NCI-H2196 (cell line): ENCODE results near the gene KANSL1.
A peak's percentile ranks its signal among the peaks of the same experiment; 100 is the strongest.

Experiments used
- DNase-seq: peaks from one replicate; lab custom pipeline; 2025; ENCODE audit not compliant: unreplicated experiment; lab: John Stamatoyannopoulos, UW

Gene KANSL1

DNA sequence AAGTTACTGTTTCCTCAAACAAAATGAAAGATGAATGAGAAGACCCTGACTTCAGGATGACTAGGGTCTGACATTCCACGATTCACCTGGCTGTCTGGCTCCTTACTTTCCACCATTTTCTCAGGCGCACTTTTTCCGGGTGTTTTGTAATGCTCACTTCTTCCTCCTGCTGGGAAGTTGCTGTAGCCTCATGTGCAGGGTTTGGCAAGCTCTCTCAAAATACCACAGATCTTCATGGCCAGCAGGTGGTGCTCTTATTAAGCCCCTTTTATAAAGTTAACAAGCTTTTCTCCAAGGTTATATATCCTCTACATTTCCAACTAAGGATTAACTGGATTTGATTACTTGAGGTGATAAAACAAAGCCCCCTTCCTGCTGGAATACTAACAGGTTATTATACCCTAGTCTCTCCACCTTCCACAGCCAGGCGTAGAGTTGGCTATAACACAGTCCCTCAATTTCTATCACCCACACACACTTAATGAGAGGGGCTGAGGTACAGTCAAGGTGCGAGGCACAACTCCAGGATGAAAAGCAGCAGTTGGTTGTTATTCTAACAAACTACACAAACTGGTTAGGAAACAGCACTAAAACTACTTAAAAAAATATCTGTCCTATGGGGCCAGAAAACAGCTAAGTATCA, 148.8 kb downstream of the KANSL1 start:
- peak; percentile 89 for DNase-seq

DNA sequence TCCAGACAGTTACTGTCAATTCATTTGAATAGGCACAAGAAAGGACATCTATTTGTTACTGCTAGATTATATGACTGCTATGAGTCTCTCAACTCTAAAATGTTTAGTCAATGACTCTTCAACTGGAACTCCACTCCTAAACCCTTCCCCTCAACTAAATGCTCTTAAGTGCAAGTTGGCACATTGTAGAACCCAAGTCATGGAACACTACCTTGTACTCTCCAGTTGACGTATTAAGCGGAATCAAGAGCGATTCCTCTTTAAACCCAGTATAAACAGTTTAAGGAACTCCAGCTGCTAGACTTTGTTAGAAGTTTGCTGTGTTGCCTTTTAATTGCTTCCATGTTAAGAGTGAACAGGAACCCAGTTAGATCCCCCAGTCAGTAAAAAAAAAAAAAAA, 149.6 kb downstream of the KANSL1 start:
- DNase-seq = no peak

DNA sequence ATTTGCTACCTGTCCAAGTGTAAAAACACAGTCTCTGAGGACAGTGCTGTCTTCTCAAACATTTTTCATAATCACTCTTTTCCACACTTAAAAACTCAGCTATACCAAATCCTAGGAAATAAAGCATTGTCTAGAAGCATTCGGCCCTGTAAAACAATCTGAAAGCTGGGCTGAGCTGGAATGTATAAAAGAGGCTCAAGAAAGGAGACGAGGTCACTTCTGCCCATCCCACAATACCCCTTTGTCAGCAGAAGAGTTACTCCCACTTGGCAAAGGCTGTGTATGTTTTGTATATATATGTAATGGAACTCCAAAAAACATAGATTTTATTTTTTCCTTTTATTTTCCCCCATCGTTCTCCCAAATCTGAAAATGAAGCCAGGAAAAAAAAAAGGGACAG, 150.3 kb downstream of the KANSL1 start:
- no peak for DNase-seq

DNA sequence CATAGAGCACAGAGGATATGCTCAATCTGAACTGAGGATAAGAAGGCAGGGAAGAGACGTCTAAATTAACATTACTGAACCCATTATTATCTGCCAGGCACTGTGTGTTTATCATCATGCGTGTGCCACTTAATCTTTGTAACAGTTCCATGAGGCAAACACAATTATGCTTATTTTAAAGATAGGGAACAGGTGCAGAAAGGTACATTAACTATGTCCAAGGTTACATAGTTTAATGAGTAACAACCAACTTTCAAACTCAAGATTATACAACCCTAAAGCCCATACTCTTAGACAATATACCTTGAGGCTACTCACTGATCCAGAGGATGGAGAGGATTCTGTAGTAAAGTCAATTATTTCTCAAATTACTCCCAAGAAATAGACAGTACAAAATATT, 151.0 kb downstream of the KANSL1 start:
- DNase-seq = no peak

DNA sequence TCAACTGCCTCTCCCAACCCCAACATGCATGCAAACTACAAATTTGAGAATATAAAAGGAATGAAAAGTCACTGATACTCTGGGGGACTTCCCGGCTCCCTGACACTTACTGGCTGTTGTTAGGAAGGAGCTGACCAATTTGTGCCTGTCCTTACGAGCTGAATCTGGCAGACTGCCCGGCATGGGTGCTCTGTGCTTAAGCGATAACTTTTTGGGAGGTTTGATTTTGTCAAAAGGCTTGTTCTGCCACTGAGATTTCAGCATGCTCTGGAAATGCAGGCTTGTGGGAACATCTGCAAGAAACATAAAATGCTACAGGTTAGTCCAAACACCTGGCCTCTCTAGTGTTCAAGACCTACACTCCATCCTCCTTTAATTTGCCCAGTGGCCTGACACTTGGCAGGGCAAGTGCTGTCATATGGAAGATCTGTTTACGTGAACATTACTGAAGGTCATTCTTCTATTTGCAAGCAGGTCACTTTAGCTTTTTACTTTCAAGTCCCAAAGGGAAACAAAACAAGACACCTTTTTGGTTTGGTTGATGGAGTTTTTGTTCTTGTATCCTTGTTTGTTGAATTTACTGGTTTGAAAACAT, 153.5 kb downstream of the KANSL1 start:
- peak; percentile 21 for DNase-seq

DNA sequence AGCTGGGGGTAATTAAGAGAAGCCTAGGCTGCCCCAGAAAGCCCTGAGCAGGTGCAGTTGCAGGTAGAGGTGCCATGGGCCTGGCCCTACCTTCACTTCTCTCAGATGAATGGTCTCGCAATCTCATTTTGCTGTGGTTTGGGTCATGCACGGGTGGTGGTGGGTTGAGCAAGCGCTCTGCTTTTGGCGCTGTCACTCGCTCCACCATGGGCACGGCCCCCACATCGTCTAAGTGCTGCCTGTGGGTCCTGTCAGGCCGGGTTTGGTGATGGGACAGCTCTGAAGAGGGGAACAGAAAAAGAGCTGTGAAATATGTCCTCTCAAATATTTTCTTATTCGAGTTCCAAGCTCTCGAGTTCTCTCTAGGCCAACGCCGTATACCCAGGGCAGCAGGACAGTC, 154.3 kb downstream of the KANSL1 start:
- DNase-seq = no peak

DNA sequence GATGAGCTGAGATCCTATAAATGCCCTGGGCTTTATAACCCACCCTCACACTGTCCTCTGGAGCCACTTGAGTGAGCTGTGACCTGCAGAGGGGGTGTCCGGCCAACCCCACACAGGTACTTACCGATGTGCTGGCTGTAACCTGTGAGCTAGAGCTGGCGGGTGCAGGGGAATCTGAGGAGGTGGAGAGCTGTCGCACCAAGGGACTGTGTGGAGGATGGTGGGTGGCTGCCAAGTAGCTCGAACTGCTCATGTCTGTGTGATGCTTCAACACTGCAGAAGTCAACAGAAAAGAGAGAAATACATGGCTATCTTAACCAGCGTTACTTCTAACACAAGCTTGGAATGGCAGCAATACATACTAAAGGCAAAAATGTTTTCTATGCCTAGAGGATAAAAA, 154.8 kb downstream of the KANSL1 start:
- no peak for DNase-seq

DNA sequence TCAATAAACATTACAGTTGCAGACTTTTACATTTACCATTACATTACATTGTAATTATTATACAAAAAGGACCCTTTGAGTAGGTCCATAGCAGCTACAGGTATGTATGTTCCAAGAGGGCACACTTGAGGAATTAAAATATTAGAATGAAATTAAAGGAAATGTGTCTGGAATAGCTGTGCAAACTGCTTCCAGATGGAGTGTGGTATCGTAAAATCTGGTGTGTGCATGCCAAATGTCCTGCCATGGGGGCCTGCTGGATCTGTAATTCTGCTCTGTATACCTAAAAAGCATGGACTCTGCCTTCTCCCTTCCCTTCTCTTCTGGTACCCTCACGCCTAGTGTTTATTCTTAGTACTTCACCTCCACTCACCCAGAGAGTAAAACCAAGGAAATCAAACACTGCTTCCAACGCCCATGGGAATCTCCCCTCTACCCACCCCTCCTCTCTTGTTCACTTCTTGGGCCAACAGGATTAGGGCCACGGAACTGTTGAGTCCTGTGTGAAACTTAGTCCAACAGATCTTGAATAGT, 155.4 kb downstream of the KANSL1 start:
- DNase-seq = no peak

DNA sequence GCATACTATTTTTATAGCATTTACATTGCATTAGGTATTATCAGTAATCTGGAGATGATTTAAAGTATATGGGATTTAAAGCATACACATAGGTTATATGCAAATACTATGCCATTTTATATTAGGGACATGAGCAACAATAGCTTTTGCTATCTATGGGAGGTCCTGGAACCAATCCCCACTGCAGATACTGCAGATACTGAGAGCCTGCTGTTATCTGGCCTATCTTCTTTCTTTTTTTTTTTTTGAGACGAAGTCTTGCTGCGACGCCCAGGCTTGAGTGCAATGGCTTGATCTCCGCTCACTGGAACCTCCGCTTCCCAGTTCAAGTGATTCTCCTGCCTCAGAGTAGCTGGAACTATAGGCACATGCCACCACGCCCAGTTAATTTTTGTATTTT, 156.7 kb downstream of the KANSL1 start:
- no peak for DNase-seq

DNA sequence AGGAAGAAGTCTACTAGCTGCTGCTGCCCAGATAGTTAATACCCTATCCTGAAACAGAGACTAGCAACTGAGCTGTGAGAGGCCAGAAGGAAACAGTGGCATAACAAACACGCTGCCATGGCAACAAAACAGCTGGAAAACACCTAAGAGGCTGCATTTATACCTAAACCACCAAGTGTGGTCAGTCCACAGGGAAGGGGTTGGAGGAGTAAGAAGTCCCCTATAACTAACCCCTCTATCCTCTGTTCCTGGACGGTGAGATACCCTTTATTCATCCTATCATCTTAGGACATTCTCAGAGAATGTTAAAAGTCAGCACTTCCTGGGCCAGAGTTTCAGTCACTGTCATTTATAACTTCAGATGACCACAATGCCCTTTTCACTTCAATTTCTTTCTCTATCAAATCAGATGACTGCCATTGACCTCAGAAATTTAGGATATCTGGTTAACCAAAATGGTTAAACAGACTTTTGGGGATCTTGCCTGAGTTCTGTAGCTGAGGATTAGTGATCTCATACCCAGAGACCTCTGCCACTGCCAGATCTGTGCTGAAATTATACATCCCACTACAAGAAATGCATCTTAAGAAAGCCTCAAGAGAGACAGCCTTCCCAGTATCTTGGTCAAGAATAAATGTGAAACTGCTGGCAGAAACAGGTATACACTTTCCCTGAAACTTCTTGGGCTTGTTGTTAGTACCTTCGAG, 158.0 kb downstream of the KANSL1 start:
- peak; percentile 38 for DNase-seq

DNA sequence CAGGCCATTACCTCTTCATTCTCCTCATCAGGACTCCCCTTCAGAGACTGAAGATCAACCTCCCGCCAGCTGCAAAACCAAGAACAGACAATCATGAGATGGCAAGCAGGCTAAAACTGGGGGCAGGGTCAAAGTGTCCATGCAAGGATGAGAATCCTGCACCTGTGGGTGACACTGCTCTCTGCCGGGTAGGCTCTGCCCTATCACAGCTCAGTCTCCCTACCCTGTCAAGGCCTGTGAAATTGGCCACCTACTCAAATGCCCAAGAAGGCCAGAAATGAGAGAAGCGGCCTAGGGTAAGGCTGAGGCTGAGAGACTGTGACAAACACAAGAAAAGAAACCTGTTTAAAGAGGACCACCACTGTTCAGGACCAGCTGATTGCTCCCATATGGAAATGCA, 159.8 kb downstream of the KANSL1 start:
- DNase-seq = no peak

DNA sequence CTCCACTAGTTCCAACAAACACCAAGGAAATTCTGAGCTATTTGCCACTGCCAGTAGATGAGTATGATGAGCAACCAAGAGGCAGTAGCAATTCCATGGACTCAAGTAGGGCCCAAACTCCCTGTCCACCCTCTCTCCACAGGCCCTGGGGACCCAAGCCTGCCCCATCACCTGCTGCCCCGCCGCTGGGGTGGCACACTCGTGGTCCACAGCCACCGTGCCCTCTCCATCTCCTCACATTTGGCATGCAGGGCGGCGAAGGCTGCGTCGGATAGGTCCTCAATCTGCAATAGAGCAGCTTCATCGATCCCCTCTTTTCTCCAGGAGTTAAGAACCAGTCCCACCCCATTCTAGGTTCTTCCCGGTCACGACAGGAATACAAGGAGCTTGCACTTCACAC, 160.3 kb downstream of the KANSL1 start:
- no peak for DNase-seq

DNA sequence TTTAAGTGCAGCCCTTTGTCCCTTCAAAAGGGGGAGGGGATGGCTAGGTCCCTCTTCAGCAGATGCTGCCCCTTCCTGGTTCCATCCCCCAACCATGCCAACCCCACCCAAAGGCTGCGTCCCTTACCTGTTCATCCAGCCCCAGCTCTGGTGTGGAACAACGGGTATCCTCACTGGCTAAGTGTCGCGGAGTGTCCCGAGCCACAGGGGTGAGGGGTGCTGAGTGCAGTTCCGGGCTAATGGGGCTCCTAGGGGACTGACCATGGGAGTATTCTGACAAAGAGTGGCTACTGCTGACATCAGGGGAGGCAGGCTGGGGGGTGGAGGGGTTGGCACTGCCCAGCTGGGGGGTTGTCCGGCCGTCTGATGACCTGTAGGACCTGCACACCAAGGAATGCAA, 161.3 kb downstream of the KANSL1 start:
- DNase-seq = no peak

DNA sequence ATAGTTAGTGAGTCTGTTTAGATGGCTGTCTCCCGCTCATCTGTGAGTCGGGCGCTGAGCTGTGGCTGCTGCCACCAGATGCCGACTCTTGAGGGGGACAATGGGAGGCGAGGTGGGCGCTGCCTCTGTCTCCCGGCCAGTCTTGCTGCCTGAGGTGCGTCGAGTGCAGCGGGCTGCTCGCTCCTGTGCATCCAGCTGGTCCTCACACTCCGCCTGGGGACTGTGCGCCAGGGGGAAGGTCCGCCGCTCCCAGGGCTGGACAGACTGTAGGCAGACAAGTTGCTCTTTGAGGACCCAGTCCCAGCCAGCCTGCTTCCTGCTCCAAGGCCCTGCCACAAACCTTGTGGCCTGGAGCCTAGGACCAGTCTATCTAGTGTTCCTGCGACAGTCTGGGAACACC, 161.8 kb downstream of the KANSL1 start:
- no peak for DNase-seq

DNA sequence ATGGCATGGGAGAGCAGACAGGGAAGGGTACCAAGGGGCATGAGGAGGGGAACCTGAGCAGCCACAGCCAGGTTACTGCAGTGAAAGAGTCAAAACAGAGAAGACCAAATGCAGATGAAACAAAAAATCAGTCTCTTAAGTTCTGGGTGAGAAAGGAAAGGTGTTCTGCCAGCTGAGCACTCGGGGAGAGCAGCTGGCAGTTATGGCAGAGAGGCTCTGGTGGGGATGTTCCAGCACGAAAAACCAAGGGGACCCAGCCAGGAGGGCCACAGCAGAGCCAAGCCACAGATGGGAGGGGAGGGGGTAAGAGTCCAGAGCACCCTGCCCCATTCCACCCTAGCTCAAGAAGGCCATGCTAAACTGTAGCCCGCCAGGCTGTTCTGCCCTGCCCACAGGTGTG, 162.5 kb downstream of the KANSL1 start:
- DNase-seq = no peak

DNA sequence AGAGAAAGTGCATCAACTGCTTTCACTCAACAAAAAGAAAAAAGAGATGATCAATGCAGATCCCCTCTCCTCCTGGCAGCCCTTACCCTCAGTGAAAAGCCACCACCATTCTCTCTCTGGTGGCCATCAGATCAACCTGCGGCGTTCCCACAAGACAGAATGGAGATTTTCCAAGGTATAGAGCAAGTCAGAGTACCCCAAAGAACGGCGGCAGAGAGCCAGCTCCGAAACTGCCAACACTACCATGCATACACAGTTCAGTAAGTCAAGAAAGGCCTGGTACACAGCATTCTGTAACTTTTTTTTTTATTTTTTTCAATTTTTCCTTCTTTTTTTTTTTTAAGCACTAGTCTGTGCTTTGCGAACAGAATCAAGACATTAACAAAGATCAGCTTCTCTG, 163.6 kb downstream of the KANSL1 start:
- no peak for DNase-seq

DNA sequence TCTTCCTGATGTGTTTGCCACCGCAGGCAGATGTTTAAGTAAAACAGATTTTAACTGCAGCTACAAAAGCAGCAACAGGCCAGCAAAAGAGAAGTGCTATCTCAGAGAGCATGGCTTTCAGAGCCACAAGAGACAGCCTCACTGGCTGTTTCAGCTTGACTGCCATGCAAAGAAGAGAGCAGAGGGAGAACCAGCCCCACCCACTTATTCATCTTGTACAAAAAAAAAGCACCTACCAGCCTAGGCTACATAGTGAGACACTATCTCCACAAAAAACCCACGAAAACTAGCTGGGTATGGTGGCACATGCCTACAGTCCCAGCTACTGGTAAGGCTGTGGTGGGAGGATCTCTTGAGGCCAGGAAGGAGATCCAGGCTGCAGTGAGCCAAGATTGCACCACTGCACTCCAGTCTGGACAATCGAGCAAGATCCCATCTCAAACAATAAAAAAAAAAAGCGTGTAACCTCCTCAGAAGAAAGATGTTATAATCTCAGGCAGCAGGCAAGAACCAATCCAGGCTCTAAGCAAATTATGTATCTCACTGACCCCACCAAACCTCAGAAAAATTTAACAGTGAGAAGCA, 164.2 kb downstream of the KANSL1 start:
- DNase-seq = no peak

DNA sequence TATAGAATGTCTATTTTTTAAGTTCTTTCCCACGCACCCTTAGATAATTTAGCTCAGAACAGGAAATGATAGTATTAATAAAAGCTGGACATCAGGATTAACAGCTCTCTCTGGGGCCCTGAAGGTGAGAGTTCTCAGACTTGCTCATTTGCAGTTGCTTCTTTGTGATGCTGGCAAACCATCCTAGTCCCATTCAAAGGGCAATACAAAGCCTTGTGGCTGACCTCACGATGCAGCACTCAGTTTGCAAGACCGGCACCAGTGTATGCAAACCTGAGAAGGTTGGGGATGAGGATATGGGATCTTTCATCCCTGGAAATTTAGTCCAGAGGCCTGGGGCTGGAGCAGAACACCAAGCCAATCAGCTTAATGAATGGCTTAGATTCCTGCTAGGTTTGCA, 164.9 kb downstream of the KANSL1 start:
- no peak for DNase-seq

DNA sequence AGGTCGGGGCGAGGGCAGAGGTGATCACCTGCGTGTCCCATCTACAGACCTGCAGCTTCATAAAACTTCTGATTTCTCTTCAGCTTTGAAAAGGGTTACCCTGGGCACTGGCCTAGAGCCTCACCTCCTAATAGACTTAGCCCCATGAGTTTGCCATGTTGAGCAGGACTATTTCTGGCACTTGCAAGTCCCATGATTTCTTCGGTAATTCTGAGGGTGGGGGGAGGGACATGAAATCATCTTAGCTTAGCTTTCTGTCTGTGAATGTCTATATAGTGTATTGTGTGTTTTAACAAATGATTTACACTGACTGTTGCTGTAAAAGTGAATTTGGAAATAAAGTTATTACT, 165.3 kb downstream of the KANSL1 start:
- no peak for DNase-seq

DNA sequence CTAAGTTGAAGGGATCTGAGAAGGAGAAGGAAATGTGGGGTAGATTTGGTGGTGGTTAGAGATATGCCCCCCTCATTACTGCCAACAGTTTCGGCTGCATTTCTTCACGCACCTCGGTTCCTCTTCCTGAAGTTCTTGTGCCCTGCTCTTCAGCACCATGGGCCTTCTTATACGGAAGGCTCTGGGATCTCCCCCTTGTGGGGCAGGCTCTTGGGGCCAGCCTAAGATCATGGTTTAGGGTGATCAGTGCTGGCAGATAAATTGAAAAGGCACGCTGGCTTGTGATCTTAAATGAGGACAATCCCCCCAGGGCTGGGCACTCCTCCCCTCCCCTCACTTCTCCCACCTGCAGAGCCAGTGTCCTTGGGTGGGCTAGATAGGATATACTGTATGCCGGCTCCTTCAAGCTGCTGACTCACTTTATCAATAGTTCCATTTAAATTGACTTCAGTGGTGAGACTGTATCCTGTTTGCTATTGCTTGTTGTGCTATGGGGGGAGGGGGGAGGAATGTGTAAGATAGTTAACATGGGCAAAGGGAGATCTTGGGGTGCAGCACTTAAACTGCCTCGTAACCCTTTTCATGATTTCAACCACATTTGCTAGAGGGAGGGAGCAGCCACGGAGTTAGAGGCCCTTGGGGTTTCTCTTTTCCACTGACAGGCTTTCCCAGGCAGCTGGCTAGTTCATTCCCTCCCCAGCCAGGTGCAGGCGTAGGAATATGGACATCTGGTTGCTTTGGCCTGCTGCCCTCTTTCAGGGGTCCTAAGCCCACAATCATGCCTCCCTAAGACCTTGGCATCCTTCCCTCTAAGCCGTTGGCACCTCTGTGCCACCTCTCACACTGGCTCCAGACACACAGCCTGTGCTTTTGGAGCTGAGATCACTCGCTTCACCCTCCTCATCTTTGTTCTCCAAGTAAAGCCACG, 165.9 kb downstream of the KANSL1 start:
- DNase-seq = no peak
